HEK293T (cell line): ENCODE data around the gene PTTG1.

Source experiments
- BHLHE40 ChIP-seq: fragments of 450-650 bp; IDR thresholded peaks from 2 replicates; pipeline ENCODE4 v1.6.1; 2016; ENCODE audit warnings: mild to moderate bottlenecking, moderate library complexity, borderline replicate concordance
- ELF4 ChIP-seq: fragments of 450-650 bp; IDR thresholded peaks from 2 replicates; pipeline ENCODE4 v1.6.1; 2017; ENCODE audit warnings: antibody characterized with exemption
- HDGF ChIP-seq: fragments of 450-650 bp; IDR thresholded peaks from 2 replicates; pipeline ENCODE4 v1.6.1; 2017; ENCODE audit warnings: antibody characterized with exemption, borderline replicate concordance
- NFRKB ChIP-seq: fragments of 450-650 bp; IDR thresholded peaks from 2 replicates; pipeline ENCODE4 v1.6.1; 2016; ENCODE audit warnings: mild to moderate bottlenecking, moderate library complexity
- SP1 ChIP-seq: fragments of 450-650 bp; IDR thresholded peaks from 2 replicates; pipeline ENCODE4 v1.6.1; 2017
- TARDBP ChIP-seq: fragments of 450-650 bp; IDR thresholded peaks from 2 replicates; pipeline ENCODE4 v1.6.1; 2016
- ZNF384 ChIP-seq: fragments of 450-650 bp; IDR thresholded peaks from 2 replicates; pipeline ENCODE4 v1.6.1; 2016

- TF ChIP-seq NFRKB (no peak), HDGF (no peak), ZNF384 (no peak), TARDBP (no peak), BHLHE40 (no peak), ELF4 (no peak), SP1 (no peak)
Measured at GRCh38 chr5:160378330-160378729, 43.3 kb upstream of the PTTG1 start.
